IPS DF 6.9 (cell line): ENCODE results near the gene NLRC5.
"Not testable (repeated sequence)": the region's sequence is repeated elsewhere in the genome, so short reads cannot be mapped to it uniquely, and the experiment has no call there.

Experiments used
- DNase-seq: peaks from one replicate; pipeline ENCODE4 v3.0.0-alpha.2; 2013; ENCODE audit warnings: low read depth, low spot score
- H3K27ac ChIP-seq: one replicate; pipeline ENCODE4 v1.5.1; 2013; ENCODE audit warnings: low read length, control low read depth
- H3K27me3 ChIP-seq: 2 replicates; pipeline ENCODE4 v1.6.1; 2013; ENCODE audit warnings: mild to moderate bottlenecking, low read length; ENCODE audit not compliant: control insufficient read depth, insufficient read depth
- H3K36me3 ChIP-seq: 2 replicates; pipeline ENCODE4 v1.6.1; 2013; ENCODE audit warnings: low read length; ENCODE audit not compliant: control insufficient read depth, insufficient read depth
- H3K4me1 ChIP-seq: 2 replicates; pipeline ENCODE4 v1.6.1; 2013; ENCODE audit warnings: low read length; ENCODE audit not compliant: control insufficient read depth, insufficient read depth
- H3K4me3 ChIP-seq: 2 replicates; pipeline ENCODE4 v1.5.1; 2013; ENCODE audit warnings: mild to moderate bottlenecking, low read length
- H3K9me3 ChIP-seq: 2 replicates; pipeline ENCODE4 v1.6.1; 2013; ENCODE audit warnings: low read length, inconsistent platforms; ENCODE audit not compliant: control insufficient read depth, insufficient read depth
- WGBS: extraction: QIAGEN DNeasy Blood & Tissue Kit; methylation state at CpG from one replicate; pipeline ENCODE4 v1.1.7; 2013; ENCODE audit warnings: mixed read lengths, missing lambda C conversion rate; ENCODE audit not compliant: insufficient read length, insufficient coverage; 5-methylcytosine and 5-hydroxymethylcytosine counted together

Gene NLRC5

GRCh38 chr16:56984639-56985038 lies 4.7 kb upstream of the NLRC5 start:
- H3K27ac ChIP-seq = no peak overlapping the region
- no peaks in the 10 kb centered on the region; the same call in none of the 2 replicates for H3K4me1 ChIP-seq
- H3K36me3 ChIP-seq = no peaks in the 10 kb centered on the region
- peaks cover 4% of the 10 kb centered on the region; the same call in 1 of the 2 replicates for H3K27me3 ChIP-seq
- no CpG with 5 or more reads among the region's 6 CpGs for WGBS
- no peak overlapping the region for H3K4me3 ChIP-seq
- DNase-seq = no peak
- H3K9me3 ChIP-seq = no peaks in the 10 kb centered on the region

GRCh38 chr16:56985288-56985961 lies 3.9 kb upstream of the NLRC5 start:
- no peaks in the 10 kb centered on the region for H3K36me3 ChIP-seq
- H3K4me3 ChIP-seq = no peak overlapping the region
- no peaks in the 10 kb centered on the region for H3K9me3 ChIP-seq
- WGBS = no CpG with 5 or more reads among the region's 7 CpGs
- DNase-seq = no peak
- no peak overlapping the region for H3K27ac ChIP-seq
- H3K4me1 ChIP-seq = no peaks in the 10 kb centered on the region; the same call in none of the 2 replicates
- peaks cover 4% of the 10 kb centered on the region; the same call in 1 of the 2 replicates for H3K27me3 ChIP-seq

- no peaks in the 10 kb centered on the region for H3K9me3 ChIP-seq
- H3K36me3 ChIP-seq = no peaks in the 10 kb centered on the region
- H3K27ac ChIP-seq = no peak overlapping the region
- H3K4me1 ChIP-seq = no peaks in the 10 kb centered on the region; the same call in none of the 2 replicates
- no CpG with 5 or more reads among the region's 2 CpGs for WGBS
- H3K4me3 ChIP-seq = no peak overlapping the region
- peaks cover 4% of the 10 kb centered on the region; the same call in 1 of the 2 replicates for H3K27me3 ChIP-seq
- DNase-seq = no peak
Observed at GRCh38 chr16:56985962-56986360, 3.4 kb upstream of the NLRC5 start.

DNA sequence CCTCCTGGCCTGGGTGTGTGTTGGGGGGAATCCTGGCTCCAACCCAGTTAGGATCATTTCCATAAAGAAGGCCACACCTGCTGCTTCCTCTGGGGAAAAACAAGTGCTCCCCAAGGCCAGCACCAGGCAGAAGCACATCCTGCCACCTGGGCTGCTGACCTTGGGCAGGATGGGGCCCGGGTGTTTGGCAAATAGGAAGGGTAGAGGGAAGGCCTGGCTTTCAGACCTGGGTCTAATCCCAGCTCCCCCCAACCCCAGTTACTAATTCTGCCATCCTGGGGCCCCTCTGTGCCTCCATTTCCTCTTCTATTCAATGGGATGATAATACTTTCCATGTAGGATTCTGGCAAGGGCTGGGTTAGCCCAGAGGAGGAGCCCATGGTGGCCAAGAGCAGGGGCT lies 3.0 kb upstream of the NLRC5 start:
- Histone ChIP-seq H3K4me1 (no peaks in the 10 kb centered on the region; the same call in none of the 2 replicates), H3K9me3 (no peaks in the 10 kb centered on the region), H3K4me3 (no peak overlapping the region), H3K27me3 (peaks cover 4% of the 10 kb centered on the region; the same call in 1 of the 2 replicates), H3K27ac (no peak overlapping the region), H3K36me3 (no peaks in the 10 kb centered on the region)
- no peak for DNase-seq
- WGBS = no CpG with 5 or more reads among the region's 1 CpG

DNA sequence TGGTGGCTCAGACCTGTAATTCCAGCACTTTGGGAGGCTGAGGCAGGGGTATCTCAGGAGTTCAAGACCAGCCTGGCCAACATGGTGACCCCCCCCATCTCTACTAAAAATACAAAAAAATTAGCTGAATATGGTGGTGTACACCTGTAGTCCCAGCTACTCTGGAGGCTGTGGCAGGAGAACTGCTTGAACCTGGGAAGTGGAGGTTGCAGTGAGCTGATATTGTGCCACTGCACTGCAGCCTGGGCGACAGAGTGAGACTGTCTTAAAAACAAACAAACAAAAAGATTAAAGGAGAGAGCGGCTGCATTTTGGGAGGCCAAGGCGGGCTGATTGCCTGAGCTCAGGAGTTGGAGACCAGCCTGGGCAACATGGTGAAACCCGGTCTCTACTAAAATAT lies 2.4 kb upstream of the NLRC5 start:
- not testable (repeated sequence) for DNase-seq, H3K4me1 ChIP-seq, H3K27me3 ChIP-seq, H3K36me3 ChIP-seq, H3K27ac ChIP-seq, H3K4me3 ChIP-seq, H3K9me3 ChIP-seq
- no CpG with 5 or more reads among the region's 4 CpGs for WGBS

GRCh38 chr16:56987692-56988091 lies 1.7 kb upstream of the NLRC5 start:
- H3K4me3 ChIP-seq = no peak overlapping the region
- H3K4me1 ChIP-seq = no peaks in the 10 kb centered on the region; the same call in none of the 2 replicates
- no peaks in the 10 kb centered on the region for H3K36me3 ChIP-seq
- H3K27me3 ChIP-seq = peaks cover 4% of the 10 kb centered on the region; the same call in 1 of the 2 replicates
- DNase-seq = no peak
- no peaks in the 10 kb centered on the region for H3K9me3 ChIP-seq
- H3K27ac ChIP-seq = no peak overlapping the region
- no CpG with 5 or more reads among the region's 2 CpGs for WGBS

GRCh38 chr16:56988161-56988947 lies 1.0 kb upstream of the NLRC5 start:
- peak overlapping the region; percentile 7; the same call in 1 of the 2 replicates for H3K4me3 ChIP-seq
- no peak for DNase-seq
- H3K9me3 ChIP-seq = no peaks in the 10 kb centered on the region
- no CpG with 5 or more reads among the region's 6 CpGs for WGBS
- H3K27me3 ChIP-seq = peaks cover 4% of the 10 kb centered on the region; the same call in 1 of the 2 replicates
- H3K36me3 ChIP-seq = no peaks in the 10 kb centered on the region
- H3K4me1 ChIP-seq = no peaks in the 10 kb centered on the region; the same call in none of the 2 replicates
- no peak overlapping the region for H3K27ac ChIP-seq

- H3K27ac ChIP-seq = no peak overlapping the region
Observed at GRCh38 chr16:56989988-56990387, 631 bp downstream of the NLRC5 start.

GRCh38 chr16:56990407-56991286 lies 1.3 kb downstream of the NLRC5 start:
- WGBS = no CpG with 5 or more reads among the region's 16 CpGs
- no peak for DNase-seq

More at GRCh38 chr16:56989988-56990387, 631 bp downstream of the NLRC5 start:
- Histone ChIP-seq H3K9me3 (no peaks in the 10 kb centered on the region), H3K36me3 (no peaks in the 10 kb centered on the region), H3K4me1 (no peaks in the 10 kb centered on the region; the same call in none of the 2 replicates), H3K27me3 (peaks cover 4% of the 10 kb centered on the region; the same call in 1 of the 2 replicates), H3K4me3 (peak overlapping the region; percentile 53; the same call in 1 of the 2 replicates)
- DNase-seq = no peak
- no CpG with 5 or more reads among the region's 7 CpGs for WGBS

GRCh38 chr16:56992431-56992830 lies 3.1 kb downstream of the NLRC5 start:
- H3K4me1 ChIP-seq, H3K9me3 ChIP-seq: not testable (repeated sequence)
- WGBS = no CpG with 5 or more reads among the region's 1 CpG

More at GRCh38 chr16:56990407-56991286, 1.3 kb downstream of the NLRC5 start:
- Histone ChIP-seq H3K27me3 (peaks cover 4% of the 10 kb centered on the region; the same call in 1 of the 2 replicates), H3K36me3 (no peaks in the 10 kb centered on the region), H3K9me3 (no peaks in the 10 kb centered on the region), H3K4me1 (no peaks in the 10 kb centered on the region; the same call in none of the 2 replicates), H3K4me3 (no peak overlapping the region), H3K27ac (no peak overlapping the region)

More at GRCh38 chr16:56992431-56992830, 3.1 kb downstream of the NLRC5 start:
- H3K4me3 ChIP-seq, DNase-seq, H3K27me3 ChIP-seq, H3K27ac ChIP-seq, H3K36me3 ChIP-seq: not testable (repeated sequence)
